Measurements from ENCODE around the gene KRT82.
A peak's percentile ranks its signal among the peaks of the same experiment; 100 is the strongest.

The KRT82 gene

DNA sequence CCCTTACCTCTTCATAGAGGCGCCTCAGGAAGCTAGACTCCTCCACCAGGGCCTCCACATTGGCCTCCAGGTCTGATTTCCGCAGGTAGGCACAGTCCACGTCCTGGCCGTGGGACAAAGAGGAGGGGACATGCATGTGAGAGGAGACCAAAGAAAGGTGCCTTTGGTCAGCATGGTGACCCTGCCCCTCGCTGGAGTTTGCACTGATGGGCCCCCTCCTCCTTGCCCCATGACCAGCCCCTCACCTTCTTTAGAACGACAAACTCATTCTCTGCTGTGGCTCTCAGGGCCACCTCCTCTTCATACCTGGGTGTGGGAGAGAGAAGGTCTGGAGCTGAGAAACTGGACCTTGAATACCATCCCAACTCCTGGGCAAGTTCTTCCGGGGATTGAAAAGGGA, 42.1 kb downstream of the KRT82 start:
- DNase-seq (ENCODE audit: insufficient read length, low spot score) (no peak), FAIRE-seq (no peak)

DNA sequence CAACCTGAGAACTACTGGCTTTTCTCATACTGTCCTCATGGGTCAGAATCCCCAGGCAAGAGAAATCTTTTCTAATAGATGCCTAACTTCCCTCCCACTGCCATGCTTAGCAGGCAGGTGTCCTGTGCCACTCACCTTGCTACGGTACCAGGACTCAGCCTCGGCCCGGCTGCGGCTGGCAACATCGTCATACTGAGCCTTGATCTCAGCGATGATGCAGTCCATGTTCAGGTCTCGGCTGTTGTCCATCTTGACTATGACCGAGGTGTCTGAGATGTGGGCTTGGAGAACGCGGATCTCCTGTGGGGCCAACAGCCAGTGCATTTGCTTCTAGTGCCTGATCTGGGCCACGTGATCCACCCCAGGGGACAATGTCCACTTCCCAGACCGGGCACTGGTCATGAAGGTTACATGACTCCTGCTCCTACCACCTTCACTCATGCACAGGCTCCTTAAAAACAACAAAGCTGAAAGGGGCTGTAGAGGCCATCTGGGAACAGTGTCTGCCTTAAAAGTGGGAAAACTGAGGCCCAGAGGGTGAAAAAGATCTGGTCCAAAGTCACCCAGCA, 42.9 kb downstream of the KRT82 start:
- DNase-seq (ENCODE audit: insufficient read length, low spot score) (no peak), FAIRE-seq (no peak)

GRCh38 chr12:52362118-52362726, 43.9 kb downstream of the KRT82 start:
- DNase-seq (ENCODE audit: insufficient read length, low spot score) (no peak), FAIRE-seq (no peak)

- DNase-seq (ENCODE audit: insufficient read length, low spot score) (no peak), FAIRE-seq (no peak)
Observed at GRCh38 chr12:52361553-52361952, 44.6 kb downstream of the KRT82 start.

- FAIRE-seq (no peak), DNase-seq (ENCODE audit: insufficient read length, low spot score) (no peak)
Observed at GRCh38 chr12:52360663-52361271, 45.4 kb downstream of the KRT82 start.

DNA sequence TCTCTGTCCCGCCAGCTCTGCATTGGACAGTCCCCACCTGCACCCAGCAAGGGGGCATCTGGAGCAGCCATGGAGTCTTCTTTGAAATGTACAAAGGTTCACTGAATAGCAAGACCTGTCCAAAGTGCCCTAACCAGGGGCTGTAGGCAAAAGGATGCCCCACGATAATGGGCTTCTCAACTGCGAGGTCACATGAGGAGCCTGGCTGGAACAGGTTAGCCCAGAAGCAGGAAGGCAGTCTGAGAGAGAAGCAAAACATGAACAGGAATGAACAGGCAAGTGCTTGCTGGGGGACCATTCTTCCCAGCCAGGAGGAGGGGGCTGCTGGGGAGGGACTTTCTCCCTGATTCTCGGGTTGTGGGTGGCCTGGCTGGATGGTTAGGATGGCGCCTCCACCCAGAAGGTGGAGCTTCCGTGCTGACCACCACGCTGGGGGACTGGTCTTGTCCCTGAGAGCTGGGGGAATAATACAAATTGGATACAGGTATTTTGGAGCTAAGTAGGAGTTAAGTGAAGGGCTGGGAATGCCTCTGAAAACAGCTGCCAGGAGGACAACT, 46.0 kb downstream of the KRT82 start:
- FAIRE-seq (no peak), DNase-seq (ENCODE audit: insufficient read length, low spot score) (no peak)

DNA sequence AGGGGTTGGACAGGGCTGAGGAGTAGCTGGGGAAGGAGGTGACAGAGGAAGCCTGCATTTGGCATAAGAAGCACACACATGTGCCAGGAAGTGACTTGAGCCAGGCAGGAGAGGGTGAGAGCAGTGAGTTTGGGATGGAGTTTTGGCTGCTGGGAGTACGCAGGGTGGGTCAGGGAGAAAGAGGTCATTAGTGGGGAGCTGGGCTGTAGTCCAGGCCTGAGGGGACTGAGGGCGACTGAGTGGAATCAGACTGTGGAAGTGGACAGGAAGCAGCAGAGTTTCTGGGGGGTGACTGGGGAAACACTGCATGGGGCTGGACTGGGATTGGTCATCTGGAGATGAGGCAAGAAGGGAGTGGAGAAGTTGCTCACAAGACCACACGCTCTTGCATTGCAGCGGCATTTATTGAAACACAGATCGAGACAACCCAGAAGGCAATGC, 46.5 kb downstream of the KRT82 start:
- FAIRE-seq, result no peak

GRCh38 chr12:52358575-52359350, 47.4 kb downstream of the KRT82 start:
- FAIRE-seq, result no peak
- DNase-seq (ENCODE audit: insufficient read length, low spot score), result peak; percentile 45

More for the DNA sequence above, 46.5 kb downstream of the KRT82 start:
- no peak for DNase-seq (ENCODE audit: insufficient read length, low spot score)

DNA sequence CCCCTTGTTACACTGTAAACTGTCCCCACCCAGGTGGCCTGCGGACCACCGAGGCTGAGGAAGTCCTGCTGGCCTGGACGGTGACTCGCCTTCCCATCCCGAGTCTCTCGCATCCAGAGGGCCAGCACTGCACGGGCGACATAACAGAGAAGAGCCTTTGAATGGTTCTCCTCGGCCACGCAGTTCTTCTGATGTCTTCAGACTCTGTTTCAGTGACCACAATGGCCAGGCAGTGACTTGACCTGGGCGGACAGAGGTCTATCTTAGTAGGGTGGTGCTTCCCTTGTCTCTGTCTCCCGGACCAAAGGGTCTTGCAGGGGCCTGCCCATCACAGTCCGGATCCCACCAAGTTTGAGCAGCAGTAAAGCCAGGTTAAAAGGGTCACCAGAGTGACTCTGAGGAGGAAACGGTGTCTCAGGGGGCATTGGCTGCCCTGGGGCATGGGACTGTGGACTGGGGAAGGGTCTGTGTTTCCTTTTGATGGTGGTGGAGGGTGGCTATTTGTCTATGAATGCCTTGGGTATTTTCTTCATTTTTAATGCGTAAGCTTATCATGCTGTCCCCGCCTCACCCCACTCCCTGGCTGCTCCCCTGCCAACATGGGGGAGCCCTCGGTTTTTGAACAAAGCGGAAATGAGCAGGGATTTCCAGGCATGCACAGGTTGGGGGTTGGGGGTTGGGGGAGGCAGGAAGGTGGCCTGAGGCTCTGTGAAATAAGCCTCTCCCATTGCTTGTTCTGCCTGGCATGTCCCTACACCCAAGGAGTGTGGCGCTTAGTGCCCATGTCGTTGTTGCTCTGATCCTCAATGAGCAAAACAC, 49.2 kb downstream of the KRT82 start:
- FAIRE-seq (no peak), DNase-seq (ENCODE audit: insufficient read length, low spot score) (no peak)

DNA sequence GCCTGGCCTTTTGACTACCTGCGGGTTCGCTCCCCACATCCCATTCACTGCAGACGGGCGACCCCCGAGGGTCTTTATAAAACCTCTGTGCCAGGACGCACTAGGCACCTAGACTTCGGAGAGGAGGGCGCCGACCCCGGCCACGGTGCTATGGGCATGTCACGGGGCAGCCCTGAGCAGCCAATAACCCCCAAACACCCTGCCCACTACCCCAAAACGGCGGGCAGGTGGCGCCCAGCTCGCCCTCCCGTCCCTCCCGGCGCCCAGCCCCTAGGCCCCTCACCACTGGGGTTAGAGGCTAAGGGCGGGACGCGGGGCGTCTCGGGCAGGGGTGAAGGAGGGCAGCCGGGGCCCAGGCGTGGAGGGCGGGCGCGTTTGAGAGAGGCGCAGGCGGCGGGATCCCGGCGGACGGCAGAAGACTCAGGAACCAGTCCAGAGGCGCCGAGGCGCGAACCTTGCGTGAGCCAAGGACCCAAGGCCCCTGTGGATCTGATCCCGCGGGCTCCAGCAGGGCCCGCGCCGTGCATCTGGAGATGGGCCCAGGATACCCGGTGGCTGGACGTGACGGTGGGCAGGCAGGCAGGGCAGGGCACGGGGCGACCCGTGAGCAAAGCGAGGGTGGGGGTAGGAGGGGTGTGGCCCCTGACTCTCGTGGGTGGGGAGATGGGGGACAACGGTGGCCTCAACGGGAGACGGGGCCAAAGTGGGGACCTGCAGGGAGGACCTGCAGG, 49.9 kb downstream of the KRT82 start:
- FAIRE-seq (no peak), DNase-seq (ENCODE audit: insufficient read length, low spot score) (no peak)

DNA sequence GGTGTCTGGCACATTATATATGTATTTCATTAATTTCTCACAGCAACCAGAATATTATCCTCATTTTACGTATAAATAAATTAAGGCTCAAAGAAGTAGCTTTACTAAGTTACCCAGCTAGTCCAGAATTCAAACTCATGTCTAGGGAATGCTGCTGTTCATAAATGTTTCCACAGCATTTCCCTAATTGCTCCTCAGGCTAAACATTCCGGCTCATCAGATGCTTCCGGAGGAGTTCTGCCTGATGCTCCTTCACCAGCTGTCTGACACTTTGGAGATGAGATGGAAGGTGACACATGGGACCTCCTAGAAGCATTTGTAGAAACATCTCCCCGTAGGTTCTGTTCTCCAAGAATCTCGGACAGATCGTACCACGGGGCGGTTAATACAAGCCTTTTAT, 51.0 kb downstream of the KRT82 start:
- DNase-seq (ENCODE audit: insufficient read length, low spot score) (no peak), FAIRE-seq (no peak)

GRCh38 chr12:52354200-52354599, 51.9 kb downstream of the KRT82 start:
- FAIRE-seq, result no peak
- no peak for DNase-seq (ENCODE audit: insufficient read length, low spot score)

DNA sequence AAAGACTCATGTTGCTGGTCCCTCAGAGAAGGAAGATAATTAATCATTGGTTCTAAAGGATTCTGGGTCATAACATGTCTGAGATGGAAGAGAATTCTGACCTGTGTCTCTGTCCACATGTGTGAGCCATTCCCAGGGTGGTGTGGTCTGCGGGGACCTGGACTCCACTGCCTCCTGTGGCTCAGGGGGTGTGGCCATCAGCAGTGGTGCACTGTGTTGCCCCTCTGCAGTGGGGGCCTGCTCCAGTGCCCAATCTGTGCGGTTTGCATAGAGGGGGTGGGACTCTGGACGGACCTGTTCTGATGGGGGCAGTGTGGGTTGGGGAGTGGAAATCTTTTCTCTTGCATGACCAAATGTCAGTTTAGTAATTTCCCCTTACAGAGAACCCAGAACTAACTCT, 52.4 kb downstream of the KRT82 start:
- FAIRE-seq (no peak), DNase-seq (ENCODE audit: insufficient read length, low spot score) (no peak)

DNA sequence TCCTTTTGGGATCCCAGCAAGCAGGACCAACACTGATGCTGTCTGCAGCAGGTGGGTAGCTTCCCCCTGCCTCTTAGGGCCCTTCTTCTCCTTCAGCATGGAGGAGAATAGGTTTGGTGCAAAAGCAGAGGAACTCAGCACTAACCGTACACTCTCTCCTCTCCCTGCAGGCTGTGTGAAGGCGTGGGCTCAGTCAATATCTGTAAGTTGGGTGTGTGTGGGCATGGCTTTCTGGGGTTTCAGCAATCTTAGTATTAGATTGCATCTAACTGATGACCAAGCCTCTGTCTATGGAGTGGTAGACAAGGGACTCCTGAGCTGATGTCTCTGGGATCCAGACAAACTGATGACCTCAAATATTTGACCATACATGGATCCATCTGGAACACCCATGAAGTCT, 53.2 kb downstream of the KRT82 start:
- no peak for FAIRE-seq
- DNase-seq (ENCODE audit: insufficient read length, low spot score), result no peak

- FAIRE-seq (no peak), DNase-seq (ENCODE audit: insufficient read length, low spot score) (no peak)
Observed at GRCh38 chr12:52351196-52352059, 54.7 kb downstream of the KRT82 start.

- DNase-seq (ENCODE audit: insufficient read length, low spot score), result no peak
- FAIRE-seq, result no peak
Observed at GRCh38 chr12:52350786-52351185, 55.3 kb downstream of the KRT82 start.

GRCh38 chr12:52350021-52350620, 56.0 kb downstream of the KRT82 start:
- no peak for DNase-seq (ENCODE audit: insufficient read length, low spot score)
- no peak for FAIRE-seq

DNA sequence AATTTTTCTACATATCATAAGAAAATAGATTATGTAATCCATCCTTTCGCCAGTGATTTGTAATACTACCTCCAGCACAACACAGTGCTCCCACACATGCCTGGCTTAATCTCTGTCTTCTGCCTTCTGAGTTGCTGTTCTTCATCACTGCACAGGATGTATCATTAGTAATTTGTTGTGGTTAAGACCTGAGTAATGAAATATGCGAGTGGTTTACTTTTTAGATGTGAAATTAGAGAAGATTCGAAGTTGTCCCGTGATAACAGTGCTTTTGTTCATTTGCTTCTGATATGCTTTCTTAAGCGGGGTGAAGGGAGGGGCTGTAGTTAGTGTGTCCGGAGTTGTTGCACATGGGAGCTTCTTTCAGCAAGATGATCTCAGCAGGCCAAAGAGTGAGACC, 56.9 kb downstream of the KRT82 start:
- no peak for FAIRE-seq
- no peak for DNase-seq (ENCODE audit: insufficient read length, low spot score)

Data from HTR-8/SVneo (cell line).